Lower leg skin (tissue), 4 donors: Measurements from ENCODE around the gene MC1R. TPM values are rescaled to one million over a fixed set of nuclear protein-coding genes. Genes with fewer than 3 reads are reported as not detected.

Source experiments
- DNase-seq, 2 donors: peaks; one replicate each; pipeline ENCODE4 v3.0.0-alpha.2; 2019; ENCODE audit warnings: low spot score in 2 of 2
- H3K4me3 ChIP-seq: fragments of 200-600 bp; sonication (generic); 2 replicates; pipeline ENCODE4 v1.5.1; 2017; ENCODE audit warnings: mild to moderate bottlenecking, low read depth; ENCODE audit not compliant: poor library complexity, severe bottlenecking
- POLR2A ChIP-seq, 2 donors: fragments of 450-650 bp; IDR thresholded peaks; one replicate each; pipeline ENCODE4 v1.6.1; 2016 to 2017; ENCODE audit warnings: antibody characterized with exemption in 2 of 2, mild to moderate bottlenecking in 1 of 2, moderate library complexity in 1 of 2
- WGBS, 2 donors: methylation state at CpG; one replicate each; pipeline ENCODE4 v1.1.5; 2018; 5-methylcytosine and 5-hydroxymethylcytosine counted together
- intact Hi-C: fragments of 100-400 bp; cut with DNase I; formaldehyde crosslinking; loops from one replicate; pipeline ENCODE4 v1.15.0; 2023; ENCODE audit warnings: low total_unique reads
- total RNA-seq, 4 donors: library from RNA; depleted of rRNA; stranded (reverse); fragments of >200 nt; gene quantifications; one replicate each; pipeline ENCODE4 v1.1.0, GENCODE V29; 2016
- TF ChIP-seq, protein P1 (sequence below), 3 donors: fragments of 450-650 bp; IDR thresholded peaks; one replicate each; pipeline ENCODE4 v1.5.1; 2016; ENCODE audit warnings: antibody characterized with exemption in 3 of 3, mild to moderate bottlenecking in 3 of 3, moderate library complexity in 2 of 3

The MC1R gene
- total RNA-seq, 4 donors from 2014 or later, result 3.4 to 6.5 (median 4.5) TPM

DNA sequence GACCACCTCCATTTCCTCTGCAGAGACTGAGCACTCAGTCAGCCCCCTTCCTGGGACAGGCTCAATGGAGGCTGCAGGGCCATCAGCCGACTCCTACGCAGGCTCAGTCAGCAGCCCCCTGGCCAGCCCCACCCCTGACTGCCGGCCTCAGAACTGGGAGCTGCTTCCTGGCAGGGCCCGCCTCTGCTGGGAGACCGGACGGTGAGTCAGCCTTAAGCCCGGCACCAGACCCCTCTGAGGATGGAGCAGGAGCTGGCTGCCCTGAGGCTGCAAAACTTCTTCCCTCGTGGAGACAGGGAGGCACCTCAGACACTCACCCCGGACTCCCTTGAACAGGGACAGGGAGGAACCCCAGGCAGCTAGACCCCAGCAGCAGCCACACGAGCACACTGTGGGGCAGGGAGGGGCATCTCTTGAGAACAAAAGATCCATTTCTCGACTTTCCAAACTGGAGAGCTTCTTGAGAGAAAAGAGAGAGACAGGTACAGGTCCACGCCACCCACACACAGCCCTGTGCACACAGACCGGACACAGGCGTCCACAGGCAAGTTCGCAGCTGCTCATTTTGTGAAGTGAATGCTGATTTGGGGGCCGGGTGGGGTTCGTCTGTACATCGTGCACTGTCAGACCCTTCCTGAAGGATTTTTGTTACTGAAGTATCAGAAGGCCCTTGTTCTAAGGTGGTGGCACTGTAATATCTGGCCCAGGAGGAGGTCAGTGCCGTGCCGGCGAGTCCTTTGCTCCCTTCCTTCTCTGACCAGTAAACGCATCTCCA is 3.2 kb downstream of the MC1R start:
- intact Hi-C loops, result no loop called here
- DNase-seq, result peak in 1 of 2 donors; percentile 93
- TF ChIP-seq POLR2A (IDR thresholded peaks at IDR 0.05), result no peak
- TF ChIP-seq, protein P1, sequence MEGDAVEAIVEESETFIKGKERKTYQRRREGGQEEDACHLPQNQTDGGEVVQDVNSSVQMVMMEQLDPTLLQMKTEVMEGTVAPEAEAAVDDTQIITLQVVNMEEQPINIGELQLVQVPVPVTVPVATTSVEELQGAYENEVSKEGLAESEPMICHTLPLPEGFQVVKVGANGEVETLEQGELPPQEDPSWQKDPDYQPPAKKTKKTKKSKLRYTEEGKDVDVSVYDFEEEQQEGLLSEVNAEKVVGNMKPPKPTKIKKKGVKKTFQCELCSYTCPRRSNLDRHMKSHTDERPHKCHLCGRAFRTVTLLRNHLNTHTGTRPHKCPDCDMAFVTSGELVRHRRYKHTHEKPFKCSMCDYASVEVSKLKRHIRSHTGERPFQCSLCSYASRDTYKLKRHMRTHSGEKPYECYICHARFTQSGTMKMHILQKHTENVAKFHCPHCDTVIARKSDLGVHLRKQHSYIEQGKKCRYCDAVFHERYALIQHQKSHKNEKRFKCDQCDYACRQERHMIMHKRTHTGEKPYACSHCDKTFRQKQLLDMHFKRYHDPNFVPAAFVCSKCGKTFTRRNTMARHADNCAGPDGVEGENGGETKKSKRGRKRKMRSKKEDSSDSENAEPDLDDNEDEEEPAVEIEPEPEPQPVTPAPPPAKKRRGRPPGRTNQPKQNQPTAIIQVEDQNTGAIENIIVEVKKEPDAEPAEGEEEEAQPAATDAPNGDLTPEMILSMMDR (IDR thresholded peaks at IDR 0.05), result no peak
- H3K4me3 ChIP-seq, result no peak overlapping the region
- 5 to 7% methylated on average over 20 of the region's 22 CpGs for WGBS, 2 donors

DNA sequence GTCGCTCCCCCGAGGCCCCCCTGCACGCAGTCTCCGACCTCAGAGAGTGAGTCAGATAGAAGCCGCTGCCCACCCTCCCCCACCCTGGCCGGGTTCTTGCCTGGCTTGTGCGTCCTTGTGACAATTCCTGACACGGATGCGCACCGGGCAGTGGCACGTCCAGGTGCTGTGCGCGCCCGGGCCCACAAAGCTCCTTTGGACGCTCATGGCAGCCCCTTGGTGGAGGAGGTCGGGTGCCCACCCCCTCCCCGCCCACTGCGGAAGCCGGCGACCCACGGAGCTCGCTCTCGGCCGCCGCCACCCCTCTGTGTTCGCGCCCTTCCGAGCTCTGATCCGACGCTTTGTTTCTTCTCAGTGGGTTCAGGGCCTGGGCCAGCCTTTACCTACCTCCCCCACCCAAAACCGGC is 3.8 kb downstream of the MC1R start:
- peak; percentile 63 to 94 for DNase-seq
- TF ChIP-seq POLR2A (IDR thresholded peaks at IDR 0.05), result no peak
- TF ChIP-seq, protein P1 (IDR thresholded peaks at IDR 0.05), result no peak

DNA sequence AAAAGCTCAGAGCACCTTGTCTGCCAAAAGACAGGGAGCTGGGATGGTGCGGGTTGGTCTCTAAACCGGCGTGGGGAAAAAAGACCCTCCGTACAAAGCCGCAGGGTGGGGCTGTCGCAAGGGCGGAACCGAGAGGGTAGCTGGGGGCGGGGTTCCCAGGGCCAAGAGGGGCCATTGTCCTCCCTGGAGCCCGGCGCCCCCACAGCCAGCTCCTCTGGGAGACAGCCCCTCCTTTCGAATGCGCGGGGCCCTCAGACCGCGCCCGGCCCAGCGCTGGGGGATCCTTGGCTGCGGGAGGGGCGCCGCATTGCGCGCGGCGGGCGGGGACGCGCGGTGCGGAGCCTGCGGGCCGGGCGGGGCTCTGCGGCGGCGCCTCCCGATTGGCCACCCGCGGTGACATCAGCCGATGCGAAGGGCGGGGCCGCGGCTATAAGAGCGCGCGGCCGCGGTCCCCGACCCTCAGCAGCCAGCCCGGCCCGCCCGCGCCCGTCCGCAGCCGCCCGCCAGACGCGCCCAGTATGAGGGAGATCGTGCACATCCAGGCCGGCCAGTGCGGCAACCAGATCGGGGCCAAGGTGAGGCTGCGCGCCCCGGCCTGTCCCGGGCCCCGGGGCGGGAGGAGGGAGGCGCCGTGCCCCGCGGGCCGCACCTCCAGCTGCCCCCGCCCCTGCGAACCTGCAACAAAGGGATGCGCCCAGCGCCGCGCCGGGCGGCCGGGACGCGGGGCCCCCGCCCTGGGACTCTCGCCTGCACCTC is 4.4 kb downstream of the MC1R start, which contains the start of gene TUBB3:
Gene TUBB3, plus strand, starts transcription at position 459 of the 756 bp plus-strand sequence. Its CDS starts 60 bp downstream, at position 519.
- intact Hi-C loops, result no loop called here
- DNase-seq, result no peak
- TF ChIP-seq, protein P1 (IDR thresholded peaks at IDR 0.05), result no peak
- TF ChIP-seq POLR2A (IDR thresholded peaks at IDR 0.05), result no peak
- WGBS, 2 donors, result 1% methylated on average over 22 to 66 of the region's 88 CpGs
- peak within 1 kb of the TSS; percentile 27 for H3K4me3 ChIP-seq

More for the DNA sequence above, 3.8 kb downstream of the MC1R start:
- H3K4me3 ChIP-seq, result peak overlapping the region; percentile 27
- intact Hi-C loops, result no loop called here
- WGBS, 2 donors, result 1% methylated on average over 25 to 28 of the region's 31 CpGs

DNA sequence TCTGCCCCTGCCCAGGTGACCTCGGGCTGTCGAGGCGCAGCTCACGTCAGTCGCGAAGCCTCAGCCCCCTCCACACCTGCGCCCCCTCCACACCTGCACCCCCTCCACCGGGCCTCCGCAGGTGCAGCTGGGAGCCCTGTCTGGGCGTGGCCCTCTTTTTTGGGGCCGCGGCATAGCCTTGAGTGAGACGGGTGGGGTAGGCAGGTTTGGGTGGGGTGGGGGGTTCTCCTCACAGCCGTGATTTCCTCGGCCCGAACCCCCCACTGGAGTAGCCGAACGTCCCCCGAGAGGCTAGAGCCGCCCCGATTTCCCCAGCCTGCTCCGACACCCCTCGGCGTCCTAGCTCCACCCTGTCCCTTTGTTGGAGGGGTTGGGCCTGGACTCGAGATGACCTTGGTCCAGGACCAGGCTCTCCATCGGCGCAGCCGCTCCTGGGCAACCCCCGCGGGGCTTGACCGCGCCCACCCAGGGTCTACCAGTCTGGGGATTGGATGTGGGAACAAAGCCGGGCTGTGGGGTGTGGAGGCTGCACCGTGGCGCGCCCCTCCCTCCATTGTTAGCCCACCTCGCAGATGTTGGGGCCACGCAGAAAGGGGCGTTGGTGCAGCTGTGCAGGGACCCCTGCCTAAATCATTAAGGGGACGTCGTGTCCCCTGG is 5.1 kb downstream of the MC1R start:
- H3K4me3 ChIP-seq, result no peak overlapping the region
- DNase-seq, result no peak
- WGBS, 2 donors, result 1 to 4% methylated on average over 15 to 34 of the region's 41 CpGs
- no peak for TF ChIP-seq POLR2A (IDR thresholded peaks at IDR 0.05)
- TF ChIP-seq, protein P1 (IDR thresholded peaks at IDR 0.05), result no peak
- intact Hi-C loops, result no loop called here

DNA sequence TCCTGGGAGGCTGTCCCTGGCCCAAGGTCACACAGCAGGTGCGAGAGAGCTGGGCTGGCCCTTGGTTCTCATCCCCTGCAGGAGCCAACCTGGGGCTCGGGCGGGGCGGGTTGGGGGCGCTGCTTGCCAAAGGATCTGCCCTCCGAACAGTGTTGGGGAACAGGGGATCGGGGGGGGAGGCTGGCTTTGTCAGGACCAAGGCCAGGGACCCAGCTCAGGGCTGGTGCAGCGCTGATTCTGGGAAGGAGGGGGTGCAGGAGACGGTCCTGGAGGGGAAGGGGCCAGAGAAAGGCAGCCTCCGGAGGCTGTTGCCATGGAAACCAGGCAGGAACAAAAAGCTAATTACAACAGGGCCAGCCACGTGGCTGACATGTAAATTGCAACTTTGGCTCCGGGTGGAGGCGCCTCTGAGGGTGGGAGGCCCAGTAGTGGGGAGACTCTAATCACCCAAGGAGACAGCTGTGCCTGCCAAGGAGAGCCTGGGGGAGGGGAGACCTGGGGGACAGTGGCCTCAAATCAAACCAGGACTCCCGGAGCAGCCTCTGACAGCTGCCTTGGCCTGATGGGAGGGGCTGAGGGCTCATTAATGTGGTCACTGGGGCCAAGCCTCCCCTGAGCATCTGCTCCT is 5.7 kb downstream of the MC1R start:
- DNase-seq, result no peak
- 4 to 6% methylated on average over 8 to 9 of the region's 14 CpGs for WGBS, 2 donors
- TF ChIP-seq, protein P1 (IDR thresholded peaks at IDR 0.05), result no peak
- TF ChIP-seq POLR2A (IDR thresholded peaks at IDR 0.05), result no peak
- no peak overlapping the region for H3K4me3 ChIP-seq
- intact Hi-C loops, result no loop called here
